Lower leg skin (tissue), 3 donors: Measurements from ENCODE around the gene RETREG3.

ENCODE experiments used
- POLR2A ChIP-seq, 2 donors: fragments of 450-650 bp; IDR thresholded peaks; one replicate each; pipeline ENCODE4 v1.6.1; 2016 to 2017; ENCODE audit warnings: antibody characterized with exemption in 2 of 2, mild to moderate bottlenecking in 1 of 2, moderate library complexity in 1 of 2
- TF ChIP-seq, protein P1 (sequence below), 3 donors: fragments of 450-650 bp; IDR thresholded peaks; one replicate each; pipeline ENCODE4 v1.5.1; 2016; ENCODE audit warnings: antibody characterized with exemption in 3 of 3, mild to moderate bottlenecking in 3 of 3, moderate library complexity in 2 of 3

GRCh38 chr17:42591411-42591810 lies 17.8 kb downstream of the RETREG3 start:
- TF ChIP-seq, protein P1, sequence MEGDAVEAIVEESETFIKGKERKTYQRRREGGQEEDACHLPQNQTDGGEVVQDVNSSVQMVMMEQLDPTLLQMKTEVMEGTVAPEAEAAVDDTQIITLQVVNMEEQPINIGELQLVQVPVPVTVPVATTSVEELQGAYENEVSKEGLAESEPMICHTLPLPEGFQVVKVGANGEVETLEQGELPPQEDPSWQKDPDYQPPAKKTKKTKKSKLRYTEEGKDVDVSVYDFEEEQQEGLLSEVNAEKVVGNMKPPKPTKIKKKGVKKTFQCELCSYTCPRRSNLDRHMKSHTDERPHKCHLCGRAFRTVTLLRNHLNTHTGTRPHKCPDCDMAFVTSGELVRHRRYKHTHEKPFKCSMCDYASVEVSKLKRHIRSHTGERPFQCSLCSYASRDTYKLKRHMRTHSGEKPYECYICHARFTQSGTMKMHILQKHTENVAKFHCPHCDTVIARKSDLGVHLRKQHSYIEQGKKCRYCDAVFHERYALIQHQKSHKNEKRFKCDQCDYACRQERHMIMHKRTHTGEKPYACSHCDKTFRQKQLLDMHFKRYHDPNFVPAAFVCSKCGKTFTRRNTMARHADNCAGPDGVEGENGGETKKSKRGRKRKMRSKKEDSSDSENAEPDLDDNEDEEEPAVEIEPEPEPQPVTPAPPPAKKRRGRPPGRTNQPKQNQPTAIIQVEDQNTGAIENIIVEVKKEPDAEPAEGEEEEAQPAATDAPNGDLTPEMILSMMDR (IDR thresholded peaks at IDR 0.05): no peak
- TF ChIP-seq POLR2A (IDR thresholded peaks at IDR 0.05): no peak
